BLaER1 treated with 17β-estradiol and CSF1 and Interleukin-3, amounts not matched to agents 10 nM and 100 nM (cell line): ENCODE measurements around the gene HOMER3.
A peak's percentile ranks its signal among the peaks of the same experiment; 100 is the strongest.

ENCODE experiments used
- H3K27ac ChIP-seq, 11 experiments: shearing (Covaris generic); formaldehyde crosslinking; 2 replicates each; pipeline ENCODE4 v1.8.1; 2022
- H3K27me3 ChIP-seq, 11 experiments: shearing (Covaris generic); formaldehyde crosslinking; 2 replicates each; pipeline ENCODE4 v1.8.1; 2022
- H3K36me3 ChIP-seq, 11 experiments: shearing (Covaris generic); formaldehyde crosslinking; 2 replicates each; pipeline ENCODE4 v1.8.1; 2022
- H3K4me1 ChIP-seq, 10 experiments: shearing (Covaris generic); formaldehyde crosslinking; 2 replicates each; pipeline ENCODE4 v1.8.1; 2022
- H3K4me2 ChIP-seq, 11 experiments: shearing (Covaris generic); formaldehyde crosslinking; 2 replicates each; pipeline ENCODE4 v1.8.1; 2022
- H3K4me3 ChIP-seq, 10 experiments: shearing (Covaris generic); formaldehyde crosslinking; 2 replicates each; pipeline ENCODE4 v1.8.1; 2022
- H3K9ac ChIP-seq, 11 experiments: shearing (Covaris generic); formaldehyde crosslinking; 2 replicates each; pipeline ENCODE4 v1.8.1; 2022
- H3K9me3 ChIP-seq, 11 experiments: shearing (Covaris generic); formaldehyde crosslinking; replicated peaks in 1 of 11; 2 replicates each; pipeline ENCODE4 v1.8.1; 2022
- H4K20me1 ChIP-seq, 11 experiments: shearing (Covaris generic); formaldehyde crosslinking; 2 replicates each; pipeline ENCODE4 v1.8.1; 2022
- Cebpa-rat ChIP-seq, 11 experiments: shearing (Covaris generic); IDR thresholded peaks; 2 replicates each; pipeline ENCODE4 v1.8.1; 2022

HOMER3 gene

GRCh38 chr19:18898081-18898606, 42.9 kb downstream of the HOMER3 start:
- H3K4me3 ChIP-seq, result no peak overlapping the region
- peaks cover 14 to 85% (median 62%) of the 10 kb centered on the region in 11 experiments; a peak in 19 of 22 replicates for H4K20me1 ChIP-seq
- H3K9me3 ChIP-seq, result no peaks in the 10 kb centered on the region
- H3K27me3 ChIP-seq, result peaks cover 46 to 55% (median 50%) of the 10 kb centered on the region in 11 experiments
- H3K27ac ChIP-seq, result no peak overlapping the region
- no peak for TF ChIP-seq Cebpa-rat (IDR thresholded peaks at IDR 0.05)
- no peak overlapping the region for H3K9ac ChIP-seq
- H3K36me3 ChIP-seq, result peaks cover 30 to 46% (median 36%) of the 10 kb centered on the region in 11 experiments
- H3K4me2 ChIP-seq, result no peak overlapping the region
- peaks cover 17 to 35% (median 33%) of the 10 kb centered on the region in 10 experiments; a peak in 18 of 20 replicates for H3K4me1 ChIP-seq

GRCh38 chr19:18897094-18898029, 43.7 kb downstream of the HOMER3 start:
- no peak for TF ChIP-seq Cebpa-rat (IDR thresholded peaks at IDR 0.05)
- H3K27ac ChIP-seq, result no peak overlapping the region
- H3K4me1 ChIP-seq, result peaks cover 17 to 35% (median 29%) of the 10 kb centered on the region in 10 experiments; a peak in 18 of 20 replicates
- H3K9ac ChIP-seq, result no peak overlapping the region
- no peak overlapping the region for H3K4me3 ChIP-seq
- H4K20me1 ChIP-seq, result peaks cover 14 to 80% (median 60%) of the 10 kb centered on the region in 11 experiments; a peak in 19 of 22 replicates
- H3K27me3 ChIP-seq, result peaks cover 53 to 63% (median 58%) of the 10 kb centered on the region in 11 experiments
- H3K9me3 ChIP-seq, result no peaks in the 10 kb centered on the region
- H3K4me2 ChIP-seq, result no peak overlapping the region
- peaks cover 27 to 40% (median 30%) of the 10 kb centered on the region in 11 experiments for H3K36me3 ChIP-seq

GRCh38 chr19:18896421-18896841, 44.6 kb downstream of the HOMER3 start:
- peaks cover 17 to 37% (median 29%) of the 10 kb centered on the region in 10 experiments; a peak in 18 of 20 replicates for H3K4me1 ChIP-seq
- peaks cover 57 to 72% (median 67%) of the 10 kb centered on the region in 11 experiments for H3K27me3 ChIP-seq
- H4K20me1 ChIP-seq, result peaks cover 14 to 80% (median 59%) of the 10 kb centered on the region in 11 experiments; a peak in 19 of 22 replicates
- H3K36me3 ChIP-seq, result peaks cover 24 to 31% (median 27%) of the 10 kb centered on the region in 11 experiments
- no peak overlapping the region for H3K9ac ChIP-seq
- no peak overlapping the region for H3K4me3 ChIP-seq
- H3K4me2 ChIP-seq, result no peak overlapping the region
- no peaks in the 10 kb centered on the region for H3K9me3 ChIP-seq
- no peak for TF ChIP-seq Cebpa-rat (IDR thresholded peaks at IDR 0.05)
- no peak overlapping the region for H3K27ac ChIP-seq

- Histone ChIP-seq H3K9ac (0 out of 22 replicates have a peak within 1 kb of the TSS, but pooled peaks of 2 of the 11 experiments have one; percentile 6 to 39), H3K36me3 (peaks cover 19 to 26% (median 21%) of the 10 kb centered on the region in 11 experiments), H3K27me3 (peaks cover 57 to 76% (median 71%) of the 10 kb centered on the region in 11 experiments), H3K4me3 (peak within 1 kb of the TSS; percentile 21 to 57 (median 43); a peak in 17 of 20 replicates), H4K20me1 (peaks cover 10 to 74% (median 56%) of the 10 kb centered on the region in 11 experiments; a peak in 19 of 22 replicates), H3K9me3 (no peaks in the 10 kb centered on the region), H3K4me1 (peaks cover 17 to 37% (median 29%) of the 10 kb centered on the region in 10 experiments; a peak in 18 of 20 replicates), H3K4me2 (peak within 1 kb of the TSS; percentile 65 to 81 (median 74)), H3K27ac (no peak within 1 kb of the TSS)
- no peak for TF ChIP-seq Cebpa-rat (IDR thresholded peaks at IDR 0.05)
Observed at GRCh38 chr19:18895824-18896341, 45.1 kb downstream of the HOMER3 start, which contains the start of gene CERS1. Gene CERS1 (minus strand): TSS chr19:18896158. CDS start chr19:18896072, 86 bp downstream.

- Histone ChIP-seq H3K4me2 (peak overlapping the region; percentile 65 to 81 (median 74)), H3K36me3 (peaks cover 13 to 19% (median 16%) of the 10 kb centered on the region in 11 experiments), H3K27ac (no peak overlapping the region), H3K9ac (0 out of 22 replicates have a peak overlapping the region, but pooled peaks of 2 of the 11 experiments have one; percentile 6 to 39), H4K20me1 (peaks cover 4 to 68% (median 50%) of the 10 kb centered on the region in 11 experiments; a peak in 19 of 22 replicates), H3K4me1 (peaks cover 17 to 37% (median 29%) of the 10 kb centered on the region in 10 experiments; a peak in 18 of 20 replicates), H3K27me3 (peaks cover 57 to 76% (median 71%) of the 10 kb centered on the region in 11 experiments), H3K4me3 (peak overlapping the region in 9 of 10 experiments; percentile 28 to 57 (median 44); a peak in 16 of 20 replicates), H3K9me3 (no peaks in the 10 kb centered on the region)
- no peak for TF ChIP-seq Cebpa-rat (IDR thresholded peaks at IDR 0.05)
Observed at GRCh38 chr19:18895038-18895823, 45.8 kb downstream of the HOMER3 start.

- H3K9me3 ChIP-seq, result no peaks in the 10 kb centered on the region
- peaks cover 57 to 76% (median 71%) of the 10 kb centered on the region in 11 experiments for H3K27me3 ChIP-seq
- peaks cover 17 to 37% (median 29%) of the 10 kb centered on the region in 10 experiments; a peak in 18 of 20 replicates for H3K4me1 ChIP-seq
- H3K36me3 ChIP-seq, result peaks cover 5 to 12% (median 8%) of the 10 kb centered on the region in 11 experiments; a peak in 17 of 22 replicates
- peak overlapping the region in 2 of 10 experiments; percentile 15 to 41; a peak in 2 of 20 replicates for H3K4me3 ChIP-seq
- H3K4me2 ChIP-seq, result peak overlapping the region in 10 of 11 experiments; percentile 29 to 81 (median 74); a peak in 18 of 22 replicates
- peaks cover 0 to 60% (median 43%) of the 10 kb centered on the region in 11 experiments; a peak in 18 of 22 replicates for H4K20me1 ChIP-seq
- no peak for TF ChIP-seq Cebpa-rat (IDR thresholded peaks at IDR 0.05)
- H3K9ac ChIP-seq, result no peak overlapping the region
- no peak overlapping the region for H3K27ac ChIP-seq
Observed at GRCh38 chr19:18894254-18895037, 46.6 kb downstream of the HOMER3 start.
